NCI-H2196 treated with DMSO at 0.1 percent for 48 hours (cell line): ENCODE results near the gene MRPS2.

Source experiments
- DNase-seq: peaks from one replicate; lab custom pipeline; 2025; ENCODE audit not compliant: unreplicated experiment; lab: John Stamatoyannopoulos, UW

The MRPS2 gene

GRCh38 chr9:135480071-135480939 is 20.2 kb upstream of the MRPS2 start:
- DNase-seq: no peak

- DNase-seq: no peak
Observed at GRCh38 chr9:135480940-135481310, 19.6 kb upstream of the MRPS2 start.

DNA sequence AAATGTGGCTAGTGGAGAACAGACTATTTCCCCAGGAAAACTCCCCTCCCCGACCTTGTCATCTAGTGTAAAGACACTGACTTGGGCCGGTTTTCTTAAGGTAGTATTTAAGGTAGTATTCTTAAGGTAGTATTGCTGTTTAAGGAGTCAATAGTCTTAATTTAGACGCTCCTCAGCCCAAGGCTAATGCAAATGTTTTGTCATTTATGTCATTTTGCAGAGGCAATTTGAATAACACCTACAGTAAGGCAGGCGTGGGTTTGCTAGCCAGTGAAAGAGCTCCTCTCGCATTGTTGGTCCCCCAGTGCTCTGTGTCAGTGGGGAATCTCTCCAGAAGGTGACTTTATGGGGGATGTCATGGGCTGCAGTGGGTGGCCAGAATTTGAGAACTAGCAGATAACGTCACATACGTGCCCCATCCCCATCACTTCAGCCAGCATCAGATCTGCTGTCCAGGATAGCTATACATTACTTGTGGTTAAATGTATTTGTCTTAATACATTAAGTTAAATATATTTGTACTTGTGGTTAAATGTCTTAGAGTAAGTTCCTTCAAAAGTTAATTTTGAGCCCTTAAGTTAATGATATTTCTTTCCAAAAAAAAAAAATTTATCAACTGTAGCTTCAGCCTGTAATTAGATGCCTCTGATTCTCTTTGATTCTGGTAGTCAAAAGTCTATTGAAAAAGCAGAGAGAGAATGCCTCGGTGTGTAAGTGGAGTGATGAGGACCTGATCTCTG is 18.3 kb upstream of the MRPS2 start:
- DNase-seq: no peak

DNA sequence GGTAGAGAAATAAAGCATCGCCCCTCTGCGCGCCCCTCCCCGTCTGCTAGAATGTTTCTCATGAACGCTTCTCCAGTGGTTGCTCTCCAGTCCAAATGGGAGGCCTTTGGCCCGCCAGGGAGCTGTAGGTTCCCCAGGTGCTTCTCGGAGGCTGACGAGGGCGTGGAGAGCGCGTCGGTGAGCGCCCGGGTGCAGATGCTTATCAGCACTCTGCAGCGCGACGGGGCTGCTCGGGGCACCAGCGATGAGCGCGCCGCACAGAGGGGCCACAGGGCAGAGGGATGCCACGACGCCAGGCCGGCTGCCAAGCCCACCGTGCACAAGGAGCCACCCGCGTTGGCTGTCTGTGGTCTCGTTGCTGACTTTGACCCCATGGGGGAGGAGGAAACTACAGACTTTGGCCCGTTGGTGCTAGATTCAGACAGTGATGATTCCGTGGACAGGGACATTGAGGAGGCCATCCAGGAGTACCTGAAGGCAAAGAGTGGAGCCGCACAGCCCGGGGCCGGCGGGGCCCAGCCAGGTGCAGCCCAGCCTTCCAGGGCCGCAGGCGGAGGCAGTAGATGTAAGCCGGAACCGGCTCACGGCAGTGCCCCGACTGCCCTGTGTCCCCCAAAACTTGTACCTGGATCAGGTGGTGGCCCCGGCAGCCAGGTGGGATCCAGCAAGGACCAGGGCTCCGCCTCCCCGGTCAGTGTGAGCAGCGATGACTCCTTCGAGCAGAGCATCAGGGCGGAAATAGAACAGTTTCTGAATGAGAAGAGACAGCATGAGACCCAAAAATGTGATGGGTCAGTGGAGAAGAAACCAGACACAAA is 15.8 kb upstream of the MRPS2 start:
- no peak for DNase-seq

GRCh38 chr9:135485385-135485784 is 15.1 kb upstream of the MRPS2 start:
- no peak for DNase-seq

DNA sequence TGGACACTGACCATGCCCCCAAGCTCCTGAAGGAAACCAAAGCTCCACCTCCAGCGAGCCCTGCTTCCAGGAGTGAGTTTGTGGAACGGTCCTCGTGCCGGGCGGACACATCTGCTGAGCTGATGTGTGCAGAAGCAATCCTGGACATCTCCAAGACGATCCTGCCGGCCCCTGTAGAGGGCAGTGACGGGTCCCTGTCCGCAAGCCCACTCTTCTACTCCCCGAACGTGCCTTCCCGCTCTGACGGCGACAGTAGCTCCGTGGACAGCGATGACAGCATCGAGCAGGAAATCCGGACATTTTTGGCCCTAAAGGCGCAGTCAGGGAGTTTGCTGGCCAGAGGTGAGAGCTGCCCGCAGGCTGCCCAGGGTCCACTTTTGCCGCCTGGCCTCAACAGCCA is 14.7 kb upstream of the MRPS2 start:
- DNase-seq: no peak

DNA sequence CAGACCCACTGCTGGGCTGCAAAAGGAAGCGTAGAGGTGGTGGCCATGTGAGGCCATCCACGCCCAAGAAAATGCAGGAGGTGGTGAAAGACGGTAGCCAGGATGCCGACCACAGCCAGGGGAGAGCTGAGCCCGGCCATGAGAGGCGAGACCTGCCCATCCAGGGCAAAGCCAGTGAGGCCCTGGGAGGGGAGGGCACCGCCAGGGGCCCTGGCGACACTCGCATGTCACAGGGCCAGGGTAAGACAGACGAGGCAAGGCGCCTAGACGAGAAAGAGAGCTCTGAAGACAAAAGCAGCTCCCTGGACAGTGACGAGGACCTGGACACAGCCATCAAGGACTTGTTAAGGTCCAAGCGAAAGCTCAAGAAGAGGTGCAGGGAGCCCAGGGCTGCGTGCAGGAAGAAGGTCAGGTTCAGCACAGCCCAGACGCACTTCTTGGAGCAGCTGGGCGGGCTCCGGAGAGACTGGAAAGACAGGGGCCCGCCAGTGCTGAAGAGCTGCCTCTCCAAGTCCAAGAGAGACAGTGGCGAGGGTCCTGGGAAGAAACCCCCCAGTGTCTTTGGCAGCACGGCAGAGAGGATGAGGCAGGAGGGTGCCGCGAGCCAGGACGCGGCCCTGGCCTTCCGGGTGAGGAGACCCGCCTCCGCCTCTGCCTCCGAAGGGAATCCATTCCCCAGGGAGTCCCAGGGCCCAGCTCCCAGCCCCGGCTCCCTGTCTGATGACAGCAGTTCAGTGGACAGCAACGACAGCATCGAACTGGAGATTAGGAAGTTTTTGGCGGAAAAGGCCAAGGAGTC is 14.0 kb upstream of the MRPS2 start:
- DNase-seq: no peak

DNA sequence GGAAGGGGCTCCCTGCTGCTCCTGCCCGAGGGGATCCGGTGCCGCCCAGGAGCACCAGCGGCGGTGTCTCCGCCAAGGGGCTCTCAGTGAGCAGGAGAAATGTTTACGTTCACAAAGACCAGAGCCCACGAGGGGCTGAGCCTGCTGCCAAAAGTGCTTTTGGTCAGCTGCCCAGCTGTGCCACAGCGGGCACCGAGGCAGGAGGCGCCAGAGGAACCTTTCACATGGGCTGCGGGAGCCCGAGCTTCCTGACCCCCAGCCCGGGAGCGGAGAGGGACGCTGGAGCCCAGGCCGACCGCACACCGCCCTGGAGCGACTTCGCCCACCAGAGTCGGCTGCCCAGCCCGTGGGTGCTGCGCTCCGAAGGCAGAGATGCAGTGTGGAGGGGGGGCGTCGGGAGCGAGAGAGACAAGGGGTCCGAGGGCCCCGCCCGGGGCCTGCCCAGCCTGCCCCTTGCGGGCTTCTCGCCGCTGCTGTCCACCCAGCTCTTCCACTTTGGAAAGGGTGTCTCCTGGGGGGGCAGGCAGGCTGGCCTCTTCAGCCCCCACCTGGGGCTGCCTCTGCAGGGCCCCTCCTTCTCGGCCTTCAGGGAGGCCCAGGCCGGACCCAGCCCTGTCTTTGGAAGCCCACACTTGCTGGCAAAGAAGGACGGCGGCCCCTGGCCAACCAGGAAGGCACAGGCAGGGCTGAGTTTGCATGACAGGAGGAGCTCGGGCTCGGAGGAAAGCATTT is 13.0 kb upstream of the MRPS2 start:
- DNase-seq: no peak

- DNase-seq: no peak
Observed at GRCh38 chr9:135488013-135488330, 12.5 kb upstream of the MRPS2 start.

DNA sequence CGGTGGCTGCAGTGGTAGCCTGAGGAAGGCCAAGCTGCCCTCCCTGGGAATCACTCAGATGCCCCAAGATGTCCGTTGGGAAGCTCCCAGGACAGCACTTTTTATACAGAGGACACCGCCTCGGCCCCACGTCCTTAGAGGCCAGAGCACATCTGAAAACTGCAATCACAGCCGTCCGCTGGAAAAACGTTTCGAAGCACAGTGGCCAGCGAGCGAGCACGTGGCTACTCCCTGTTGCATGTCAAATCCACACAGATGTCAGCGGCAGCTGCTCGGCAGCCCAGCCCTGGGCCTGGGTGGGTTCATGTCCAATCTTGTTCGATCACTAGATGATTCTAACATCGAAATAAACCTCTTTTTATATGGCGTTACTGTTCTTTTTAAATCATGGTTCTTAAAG is 12.0 kb upstream of the MRPS2 start:
- no peak for DNase-seq

DNA sequence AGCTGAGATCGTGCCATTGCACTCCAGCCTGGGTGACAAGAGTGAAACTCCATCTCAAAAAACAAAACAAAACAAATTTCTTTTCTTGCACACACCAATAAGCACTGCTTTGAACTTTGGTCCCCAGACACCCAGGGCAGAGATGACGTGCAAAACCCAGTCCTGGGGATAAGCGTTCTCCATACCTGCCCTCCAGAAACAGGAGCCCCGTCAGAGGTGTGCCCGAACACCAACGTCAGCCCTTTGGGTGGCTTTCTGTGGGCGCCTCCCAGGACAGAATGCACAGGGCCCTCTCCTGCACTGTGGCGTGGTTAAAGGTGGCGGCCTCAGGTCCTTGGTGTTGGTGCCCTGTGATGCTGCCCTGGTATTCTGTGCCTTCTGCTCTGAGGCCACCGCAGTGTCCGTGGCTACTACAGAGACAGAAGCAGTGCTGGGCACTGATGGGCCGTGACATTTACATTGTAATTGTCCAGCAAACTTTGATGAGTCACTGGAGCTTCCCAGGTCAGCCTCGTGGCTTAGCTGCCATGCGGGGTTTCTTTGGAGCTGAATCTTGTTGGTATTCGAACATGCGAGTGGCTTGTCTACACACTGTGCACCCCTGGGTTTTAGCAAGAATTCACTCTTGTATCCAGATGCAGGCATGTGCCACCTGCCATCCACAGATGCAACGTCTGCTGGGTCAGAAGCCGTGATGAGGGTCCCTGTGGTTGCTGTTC is 11.1 kb upstream of the MRPS2 start:
- no peak for DNase-seq

- DNase-seq: no peak
Observed at GRCh38 chr9:135490166-135490870, 10.2 kb upstream of the MRPS2 start.

- no peak for DNase-seq
Observed at GRCh38 chr9:135490980-135491464, 9.5 kb upstream of the MRPS2 start.

- DNase-seq: no peak
Observed at GRCh38 chr9:135491764-135492163, 8.7 kb upstream of the MRPS2 start.

- DNase-seq: no peak
Observed at GRCh38 chr9:135492886-135493669, 7.4 kb upstream of the MRPS2 start.

GRCh38 chr9:135494791-135495559 is 5.5 kb upstream of the MRPS2 start:
- DNase-seq: no peak

DNA sequence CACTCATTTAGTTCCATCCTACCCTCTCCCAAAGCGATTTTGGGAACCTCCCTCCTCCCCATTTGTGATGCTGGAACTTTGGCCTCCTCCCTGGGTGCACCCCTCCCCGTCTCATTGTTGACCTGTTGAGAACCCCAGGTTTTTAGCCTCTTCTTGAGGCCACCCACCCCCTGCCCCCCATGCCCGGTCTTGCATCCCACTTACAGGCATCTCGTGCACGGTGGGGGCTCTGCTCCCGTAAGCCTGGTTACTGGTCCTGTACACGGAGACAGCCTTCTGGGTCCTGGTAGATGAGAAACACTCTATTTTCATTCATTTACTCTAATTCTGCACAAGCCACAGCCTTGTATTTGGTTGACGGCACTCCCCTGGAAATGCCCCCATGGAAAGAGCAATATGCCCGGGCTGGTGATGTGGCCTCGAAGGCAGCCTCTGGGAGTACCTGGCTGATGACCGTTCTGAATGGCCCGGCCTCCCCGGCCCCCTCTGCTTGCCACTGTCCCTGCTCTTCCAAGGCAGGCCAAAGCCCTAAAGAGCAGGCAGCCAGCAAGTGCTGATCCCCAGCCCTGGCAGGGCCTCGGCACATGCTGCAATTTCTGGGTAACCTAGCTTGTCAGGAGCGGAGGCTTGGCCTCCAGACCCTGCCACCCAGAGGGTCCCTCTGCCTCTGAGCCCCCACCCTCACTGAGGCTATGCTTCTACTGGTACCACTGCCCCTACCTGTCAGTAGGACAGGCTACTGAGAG is 1.9 kb upstream of the MRPS2 start:
- DNase-seq: no peak
